NT2/D1 (cell line): ENCODE results near the gene ABI3.

Experiments
- SUZ12 ChIP-seq: IDR thresholded peaks from 2 replicates; pipeline ENCODE4 v1.6.1; 2011; ENCODE audit not compliant: insufficient read length, insufficient read depth; ENCODE audit errors: extremely low read depth
- ZNF274 ChIP-seq: IDR thresholded peaks from 2 replicates; pipeline ENCODE4 v1.6.1; 2011; ENCODE audit warnings: mild to moderate bottlenecking, low read depth, low read length

DNA sequence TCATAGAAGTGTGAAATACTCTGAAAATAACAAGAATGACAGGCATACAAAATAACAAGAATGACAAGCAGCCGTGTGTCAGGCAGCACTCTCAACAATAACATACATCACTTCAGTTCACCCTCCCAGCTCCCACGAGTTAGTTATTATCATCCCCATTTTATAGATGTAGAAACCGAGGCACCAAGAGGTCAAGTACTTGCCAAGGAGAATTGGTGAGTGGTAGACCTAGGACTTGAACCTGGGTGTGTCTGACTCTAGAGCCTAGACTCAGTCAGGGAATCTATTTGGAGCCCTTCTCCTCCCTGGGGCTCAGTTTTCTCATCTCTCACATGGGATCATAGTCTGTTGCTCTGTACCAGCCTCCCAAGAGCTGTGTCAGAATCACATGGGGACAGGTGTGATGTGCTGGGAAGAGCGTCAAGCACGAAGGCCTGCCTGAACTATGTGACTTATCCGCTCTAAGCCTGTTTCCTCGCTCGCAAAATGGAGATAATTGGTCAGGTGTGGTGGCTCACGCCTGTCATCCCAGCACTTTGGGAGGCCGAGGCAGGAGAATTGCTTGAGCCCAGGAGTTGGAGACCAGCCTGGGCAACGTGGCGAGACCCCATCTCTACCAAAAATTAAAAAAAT, 39.5 kb downstream of the ABI3 start:
- TF ChIP-seq ZNF274, result no peak
- no peak for TF ChIP-seq SUZ12
